GM12892 (cell line): ENCODE results near the gene OVOL3.

Experiments used
- POLR2A ChIP-seq: IDR thresholded peaks from 2 replicates; pipeline ENCODE4 v1.6.1; 2011; ENCODE audit warnings: low read depth, low read length, control low read depth
- POLR2AphosphoS5 ChIP-seq: IDR thresholded peaks from 2 replicates; pipeline ENCODE4 v1.6.1; 2011; ENCODE audit warnings: low read depth, low read length, control low read depth
- TAF1 ChIP-seq: IDR thresholded peaks from 2 replicates; pipeline ENCODE4 v1.6.1; 2011; ENCODE audit warnings: low read depth, mild to moderate bottlenecking, control low read depth, low read length, borderline replicate concordance

DNA sequence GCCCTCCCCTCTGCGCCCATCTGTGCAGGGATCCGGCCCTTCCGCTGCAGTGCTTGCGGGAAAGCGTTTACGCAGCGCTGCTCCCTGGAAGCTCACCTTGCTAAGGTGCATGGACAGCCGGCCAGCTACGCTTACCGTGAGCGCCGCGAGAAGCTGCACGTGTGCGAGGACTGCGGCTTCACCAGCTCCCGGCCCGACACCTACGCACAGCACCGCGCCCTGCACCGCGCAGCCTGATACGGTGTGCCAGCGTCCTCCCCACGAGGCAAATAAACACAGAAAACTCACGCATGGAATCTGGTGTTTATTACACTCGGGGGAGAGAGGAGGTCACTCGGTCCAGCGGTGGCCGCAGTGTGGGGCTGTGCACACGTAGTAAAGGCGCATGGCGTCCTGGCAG, 2.5 kb downstream of the OVOL3 start:
- TF ChIP-seq POLR2A (no peak), POLR2AphosphoS5 (no peak), TAF1 (no peak)
